NCI-H1092 (cell line): ENCODE measurements around the gene TRIM47.
A peak's percentile ranks its signal among the peaks of the same experiment; 100 is the strongest.

Experiments
- DNase-seq: peaks from one replicate; lab custom pipeline; 2025; lab: John Stamatoyannopoulos, UW

TRIM47 gene

DNA sequence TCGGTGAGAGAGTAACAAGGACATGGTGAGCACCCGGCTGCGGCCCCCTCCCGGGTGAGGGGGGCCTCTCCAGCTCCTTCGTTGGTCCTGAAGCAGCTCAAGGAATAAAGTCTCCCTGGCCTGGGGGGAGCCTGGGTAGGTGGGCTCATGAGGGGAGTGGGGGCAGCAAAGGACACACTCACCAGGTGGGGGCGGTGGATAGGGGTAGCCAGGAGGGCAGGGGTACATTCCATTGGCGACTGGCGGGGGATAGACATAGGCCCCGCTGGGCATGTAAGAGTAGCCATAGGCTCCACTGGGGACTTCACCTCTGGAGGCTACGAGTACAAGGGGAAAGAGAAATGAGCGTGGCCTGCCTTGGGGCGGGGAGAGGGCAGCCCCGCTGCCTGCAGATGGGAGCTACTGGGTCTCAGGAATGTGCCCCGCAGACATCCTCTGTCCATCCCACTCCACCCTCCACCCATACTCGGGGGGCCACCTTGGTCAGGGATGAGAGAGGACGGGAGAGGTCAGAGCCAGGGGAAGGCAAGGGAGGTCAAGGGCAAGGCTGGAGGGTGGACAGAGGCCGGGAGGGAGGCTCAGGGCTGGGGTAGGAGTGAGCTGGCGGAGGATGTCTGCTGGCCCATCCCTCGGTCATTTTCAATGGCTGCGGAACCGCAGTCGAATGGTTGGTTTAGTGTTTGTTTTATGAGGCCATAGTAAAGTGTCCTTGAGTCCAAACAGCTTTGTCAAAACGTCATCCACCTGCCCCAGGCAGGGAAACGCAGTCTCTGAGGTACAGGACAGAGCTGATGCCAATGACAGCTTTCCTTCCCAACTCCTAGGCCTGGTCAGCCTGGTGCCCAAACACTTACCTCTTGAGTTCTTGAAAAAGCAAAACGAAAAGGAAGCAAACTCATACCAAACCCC is 30.5 kb downstream of the TRIM47 start:
- DNase-seq, result no peak

DNA sequence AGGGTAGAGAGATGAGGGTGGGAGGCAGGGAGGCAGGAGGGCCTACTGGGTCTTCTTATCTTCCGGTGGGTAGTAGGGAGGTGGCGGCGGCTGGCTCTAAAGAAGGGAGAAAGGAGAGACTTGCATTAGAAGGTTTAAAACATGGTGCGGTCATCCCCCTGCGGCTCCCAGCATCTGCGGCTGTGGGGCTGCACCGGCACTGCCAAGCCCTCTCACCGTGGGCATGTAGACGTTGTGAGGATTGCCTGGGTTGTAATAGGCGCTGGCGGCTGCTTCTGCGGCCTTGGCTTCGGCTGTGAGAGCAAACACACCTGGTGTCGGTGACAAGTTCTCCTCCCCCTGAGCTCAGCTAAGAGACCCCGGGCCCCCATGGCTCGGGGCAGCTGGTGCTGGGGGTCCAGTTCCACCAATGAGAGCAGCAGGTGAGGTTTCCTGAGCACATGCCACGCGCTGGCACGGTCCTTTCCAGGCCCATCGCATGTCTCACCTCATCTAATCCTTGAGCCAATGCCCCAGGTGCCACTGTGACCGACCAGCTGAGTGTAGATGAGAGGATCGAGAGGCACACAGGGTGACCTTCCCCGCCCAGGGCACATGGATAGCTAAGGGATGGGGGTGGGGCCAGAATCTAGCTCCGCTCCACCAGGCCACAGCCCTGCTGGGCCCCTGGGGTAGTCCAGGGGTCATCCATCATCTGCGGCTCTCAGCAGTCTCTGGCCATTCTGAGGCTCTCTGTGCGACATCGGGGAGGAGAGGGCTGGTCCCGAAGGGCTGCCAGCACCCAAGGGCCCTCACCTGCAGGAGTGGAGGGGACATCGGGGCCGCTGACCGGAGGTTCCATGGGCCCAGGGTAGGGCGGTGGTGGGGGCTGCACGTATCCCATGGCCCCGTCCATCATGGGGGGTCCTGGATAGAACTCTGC is 31.4 kb downstream of the TRIM47 start:
- DNase-seq, result no peak

DNA sequence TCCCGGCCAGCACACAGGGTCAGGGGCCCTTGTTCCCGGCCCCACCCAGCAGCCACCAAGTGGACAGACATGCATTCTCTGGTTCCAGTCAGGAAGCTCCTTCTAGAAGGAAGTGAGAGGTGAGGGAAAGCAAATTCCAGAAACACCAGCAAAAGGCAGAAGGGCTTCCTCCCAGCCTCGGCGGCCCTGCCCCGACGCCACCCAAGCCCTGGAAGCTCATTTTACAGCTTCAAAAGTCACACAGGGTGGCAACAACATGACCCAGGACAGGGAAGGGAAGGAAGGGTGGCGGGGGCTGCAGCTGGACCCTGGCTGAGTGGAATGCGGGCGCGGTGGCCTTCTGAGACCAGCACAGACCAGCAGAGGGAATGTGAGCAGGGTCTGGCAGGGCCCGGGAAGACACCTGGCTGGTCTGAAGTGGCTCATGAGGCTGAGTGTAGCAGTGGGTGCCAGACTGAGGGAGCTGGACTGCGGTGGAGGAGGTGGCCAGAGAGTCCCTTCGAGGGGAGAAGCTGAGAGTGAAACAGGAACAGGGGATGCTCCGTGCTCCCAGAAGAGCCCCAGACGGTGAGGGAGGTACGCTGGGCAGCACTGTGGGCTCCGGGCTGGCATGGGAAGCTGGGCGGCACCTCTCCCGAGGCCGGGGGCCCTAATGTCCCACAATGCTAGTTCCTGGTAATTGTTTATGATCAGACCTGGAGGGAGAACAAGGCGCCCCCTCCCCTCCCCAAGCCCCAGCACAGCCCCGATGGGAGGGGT is 32.3 kb downstream of the TRIM47 start:
- DNase-seq, result no peak

DNA sequence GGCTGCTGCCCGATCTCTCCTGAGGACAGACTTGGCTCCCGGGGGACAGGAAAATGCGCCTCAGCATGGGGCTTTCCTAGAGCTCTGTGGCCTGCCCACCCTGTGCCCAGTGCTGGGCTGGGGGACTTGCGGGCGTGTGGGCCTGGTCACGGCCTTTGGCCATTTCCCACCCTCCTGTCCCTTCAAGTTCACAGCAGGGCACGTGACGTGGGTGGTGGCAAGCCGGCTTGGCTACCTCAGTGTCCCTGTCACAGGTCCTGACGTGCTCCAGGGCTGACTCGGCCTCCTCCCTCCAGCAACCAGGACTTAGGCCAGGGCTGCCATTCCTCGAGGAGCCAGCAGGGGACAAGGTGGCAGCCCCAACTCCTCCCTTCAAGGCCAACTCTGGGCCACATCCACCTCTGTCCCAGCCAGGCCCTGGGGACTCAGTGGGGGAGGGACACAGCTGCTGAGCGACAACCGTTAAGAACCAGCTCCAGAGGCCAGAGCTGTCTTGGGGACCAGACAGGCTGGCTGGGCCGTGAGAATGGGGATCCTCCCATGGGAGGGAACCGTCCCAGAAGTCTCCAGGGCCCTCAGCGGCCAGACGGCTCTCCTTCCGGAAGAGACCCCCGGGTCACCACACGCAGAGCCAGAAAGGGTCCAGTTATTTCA is 33.2 kb downstream of the TRIM47 start:
- DNase-seq, result peak; percentile 21

DNA sequence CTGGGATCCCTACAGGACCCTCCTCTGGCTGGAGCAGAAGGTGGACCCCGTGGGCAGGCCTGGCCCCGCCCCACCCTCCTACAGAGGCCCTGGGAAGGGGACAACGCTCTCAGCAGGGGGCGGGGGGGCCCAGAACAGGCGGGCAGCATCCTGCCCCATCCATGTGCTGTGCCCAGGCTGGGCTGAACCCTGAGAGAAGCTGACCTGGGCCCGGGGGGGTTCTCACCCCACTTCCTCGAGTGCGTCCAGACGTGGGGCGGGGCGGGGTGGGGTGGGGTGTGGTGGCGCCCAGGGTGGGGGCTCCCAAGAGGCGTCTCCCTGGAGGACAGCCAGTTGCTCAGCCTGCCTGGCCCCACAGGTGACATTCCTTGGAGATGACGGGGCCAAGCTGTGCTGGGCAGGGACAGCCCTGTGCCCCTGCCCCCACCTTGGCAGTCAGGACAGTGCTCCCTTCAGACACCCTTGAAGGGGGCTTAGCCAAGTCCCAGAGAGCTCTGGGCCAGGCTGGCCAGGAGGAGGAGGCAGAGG is 33.8 kb downstream of the TRIM47 start:
- no peak for DNase-seq

DNA sequence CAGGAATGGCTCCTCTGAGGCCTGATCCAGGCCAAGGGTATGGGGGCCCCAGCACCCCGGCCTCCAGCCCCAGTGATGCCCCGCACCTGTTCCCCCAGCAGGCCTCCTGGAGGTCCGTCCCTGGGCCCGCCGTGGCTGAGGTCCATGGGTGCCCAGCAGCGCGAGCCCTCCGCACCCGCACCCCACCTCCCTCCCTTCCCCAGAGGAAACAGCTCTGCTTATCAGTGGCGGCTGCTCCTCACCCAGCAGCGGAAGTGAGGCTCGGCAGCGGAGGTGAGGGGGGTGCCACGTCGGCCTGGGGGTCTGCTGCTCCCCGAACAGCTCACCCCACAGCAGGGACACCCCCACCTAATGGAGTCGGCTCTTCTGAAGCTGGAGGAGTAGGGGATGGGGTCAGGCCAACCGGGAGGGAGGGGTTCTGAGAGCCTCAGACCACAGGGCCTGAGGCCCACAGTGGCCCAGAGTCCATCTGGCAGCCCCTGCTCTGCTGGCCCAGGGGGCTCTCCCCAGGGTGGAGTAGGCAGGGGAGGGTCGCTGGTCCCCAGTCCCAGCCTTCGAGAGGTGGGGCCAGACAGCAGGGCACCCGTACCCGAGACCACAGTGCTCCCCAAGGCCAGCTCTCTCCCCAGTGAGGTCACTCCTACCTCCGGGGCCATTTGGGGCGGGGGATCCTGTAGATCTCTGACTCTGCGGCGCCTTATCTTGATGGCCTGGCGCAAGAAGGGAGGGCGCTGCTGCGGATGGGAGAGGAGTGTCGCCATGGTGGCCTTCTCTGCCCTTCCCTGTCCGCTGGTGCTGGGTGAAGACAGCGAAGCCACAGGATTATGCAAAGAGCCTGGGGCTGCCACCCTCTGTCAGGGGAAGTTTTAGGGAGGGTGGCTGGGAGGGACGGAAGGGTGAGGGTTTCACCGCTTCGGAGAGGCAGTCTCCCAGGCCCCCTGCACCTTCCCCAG is 34.5 kb downstream of the TRIM47 start, which contains the start of gene UNC13D:
TSS of gene UNC13D (minus strand) at position 828 of the 953 bp plus-strand sequence. CDS start at position 761, 67 bp downstream.
- no peak for DNase-seq

DNA sequence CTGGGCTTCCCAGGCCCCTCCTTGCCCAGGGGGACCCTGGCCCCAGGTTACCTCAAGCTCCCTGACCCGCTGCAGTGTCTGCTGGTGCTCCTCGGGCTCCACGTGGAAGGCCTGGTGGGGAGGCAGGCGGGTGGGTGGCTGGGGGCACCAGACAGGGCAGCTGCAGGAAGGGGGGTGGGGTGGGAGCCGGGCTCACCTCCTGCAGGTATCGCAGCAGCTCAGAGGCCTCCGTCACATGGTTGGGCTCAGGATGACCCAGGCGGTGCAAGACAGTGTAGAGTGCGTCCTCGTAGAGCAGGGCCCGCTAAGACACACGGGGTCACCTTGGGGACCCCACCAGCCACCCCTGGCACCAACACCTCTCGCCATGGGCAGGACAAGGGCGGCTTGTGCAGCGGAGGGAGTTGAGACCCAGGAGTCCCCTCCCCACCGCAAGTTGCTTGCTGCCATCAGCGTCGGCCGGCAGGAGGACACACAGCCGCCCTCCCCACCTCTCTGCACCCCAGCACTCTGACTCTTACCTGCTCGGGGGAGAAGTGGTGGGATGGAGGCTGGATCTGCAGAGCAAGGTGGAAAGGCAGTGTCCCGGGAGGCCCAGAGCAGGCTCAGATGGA is 35.3 kb downstream of the TRIM47 start:
- no peak for DNase-seq

DNA sequence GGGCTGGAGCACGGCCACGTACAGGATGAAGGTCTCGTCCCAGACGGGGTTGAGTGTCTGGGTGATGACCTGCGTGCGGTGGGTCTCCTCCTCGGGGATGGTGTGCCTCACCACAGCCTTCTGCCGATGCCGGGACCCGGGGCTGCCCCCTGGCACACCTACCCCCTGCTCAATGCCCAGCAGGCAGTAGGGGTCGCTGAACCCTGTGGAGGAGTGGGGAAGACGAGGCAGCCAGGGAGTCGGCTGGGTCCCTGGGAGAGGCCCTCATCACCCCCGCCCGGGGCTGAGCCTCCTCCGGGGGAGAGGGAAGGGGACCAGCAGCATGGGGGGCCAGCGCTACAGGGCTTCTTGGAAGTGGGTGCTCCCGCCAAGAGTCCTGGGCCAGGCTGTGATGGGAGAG is 36.0 kb downstream of the TRIM47 start:
- no peak for DNase-seq

DNA sequence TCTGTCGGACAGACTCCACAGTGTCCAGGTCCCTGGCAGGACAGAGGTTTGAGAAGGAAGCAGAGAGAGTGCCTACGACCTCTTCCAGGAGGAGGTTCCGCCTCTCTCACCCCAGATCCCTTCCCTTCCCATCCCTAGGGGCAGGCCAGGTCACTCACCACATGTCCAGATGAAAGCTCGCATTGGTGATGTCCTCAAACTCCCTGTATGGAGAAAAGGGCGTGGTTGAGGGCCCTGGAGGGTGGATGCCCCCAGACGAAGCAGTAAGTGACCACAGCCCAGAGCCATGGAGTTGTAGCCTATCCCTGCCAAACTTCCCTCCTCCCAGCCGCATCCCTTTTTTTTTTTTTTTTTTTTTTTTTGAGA is 37.6 kb downstream of the TRIM47 start:
- DNase-seq, result no peak

DNA sequence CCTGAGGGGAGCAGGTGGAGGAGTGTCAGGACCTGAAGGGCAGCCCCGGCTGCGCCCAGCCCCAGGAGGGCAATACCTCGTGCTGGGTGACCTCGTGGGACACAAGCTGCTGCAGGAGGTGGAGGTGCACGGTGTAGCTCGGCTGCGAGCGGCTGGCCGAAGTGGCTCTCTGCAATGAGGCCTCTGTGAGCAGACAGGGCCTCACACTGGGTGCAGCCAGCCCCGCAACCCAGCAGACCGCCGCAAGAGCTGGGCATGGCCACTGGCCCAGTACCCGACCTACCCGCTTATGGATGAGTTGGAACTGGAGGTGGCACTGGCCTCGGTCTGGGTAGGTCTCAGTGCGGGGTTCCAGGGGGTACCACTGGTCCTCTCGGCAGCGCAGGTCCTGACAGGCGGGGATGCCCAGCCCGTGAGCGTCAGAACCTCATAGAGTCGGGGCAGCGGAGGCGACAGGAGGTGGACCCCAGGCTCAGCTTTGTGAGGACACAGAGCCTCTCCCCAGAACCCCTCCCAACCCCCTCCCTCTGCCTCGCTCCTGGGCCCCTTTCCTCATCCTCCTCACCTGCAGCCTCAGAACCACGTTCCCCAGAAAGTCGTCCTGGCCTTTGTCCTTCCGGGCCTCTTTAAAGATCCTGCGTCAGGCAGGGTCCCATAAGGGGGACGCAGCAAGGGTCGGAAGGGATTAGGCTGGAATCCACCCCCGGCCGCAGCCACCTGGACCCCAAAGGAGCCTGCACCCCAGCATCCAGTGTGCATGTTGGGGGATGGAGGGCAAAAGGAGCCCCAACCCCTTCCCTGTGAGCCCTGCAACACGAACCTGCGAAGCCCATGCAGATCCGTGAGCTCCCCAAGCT is 38.2 kb downstream of the TRIM47 start:
- no peak for DNase-seq

DNA sequence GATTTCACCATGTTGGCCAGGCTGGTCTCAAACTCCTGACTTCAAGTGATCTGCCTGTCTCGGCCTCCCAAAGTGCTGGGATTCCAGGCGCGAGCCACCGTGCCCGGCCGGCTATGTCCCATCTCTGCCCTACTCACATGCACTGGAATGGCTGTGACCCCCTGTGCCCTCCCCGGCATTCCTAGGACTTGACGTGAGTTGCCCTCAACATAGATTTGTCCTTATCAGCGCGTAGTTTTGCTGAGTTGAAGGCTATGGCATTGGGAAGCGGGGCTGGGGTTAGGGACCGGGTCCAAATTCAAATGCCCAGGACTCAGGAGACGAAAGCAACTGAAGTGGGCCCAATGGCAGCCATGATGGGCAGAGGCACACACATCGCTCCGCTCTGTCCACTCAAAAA is 40.0 kb downstream of the TRIM47 start:
- DNase-seq, result no peak

DNA sequence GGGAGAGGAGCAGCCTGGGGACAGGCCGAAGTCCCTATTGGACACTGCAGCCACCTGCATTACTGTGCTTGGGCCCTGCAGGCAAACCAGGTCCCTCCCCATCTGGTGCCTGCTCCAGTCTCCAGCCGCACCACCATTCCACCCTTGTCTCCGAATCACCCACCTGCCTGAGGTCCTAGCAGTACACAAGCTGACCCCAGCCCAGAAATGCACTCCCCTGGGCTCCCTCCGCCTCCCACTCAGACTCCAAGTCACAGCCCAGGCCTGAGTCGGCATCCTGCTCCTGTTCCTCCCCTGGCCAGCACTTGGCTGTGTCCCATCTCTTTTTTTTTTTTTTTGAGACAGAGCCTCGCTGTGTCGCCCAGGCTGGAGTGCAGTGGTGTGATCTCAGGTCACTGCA is 40.5 kb downstream of the TRIM47 start:
- DNase-seq, result no peak

DNA sequence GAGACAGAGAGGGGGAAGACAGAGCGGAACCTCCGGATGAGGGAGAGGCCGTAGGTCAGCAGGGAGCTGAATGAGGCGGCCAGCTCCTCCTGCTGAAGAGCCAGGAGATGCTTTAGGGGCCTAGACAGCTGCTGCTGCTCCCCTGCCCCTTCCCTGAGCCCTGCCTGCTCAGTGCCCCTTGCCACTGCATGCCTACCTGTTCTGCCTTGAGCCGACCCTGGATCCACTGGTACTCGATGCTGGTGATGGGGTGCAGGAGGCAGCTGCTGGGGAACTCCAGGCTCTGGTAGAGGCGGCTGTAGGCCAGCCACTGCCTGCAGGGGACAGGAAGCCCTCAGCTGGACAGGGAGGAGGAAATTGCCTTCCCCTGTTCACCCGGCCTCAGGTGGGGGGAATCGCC is 41.8 kb downstream of the TRIM47 start:
- DNase-seq, result no peak

DNA sequence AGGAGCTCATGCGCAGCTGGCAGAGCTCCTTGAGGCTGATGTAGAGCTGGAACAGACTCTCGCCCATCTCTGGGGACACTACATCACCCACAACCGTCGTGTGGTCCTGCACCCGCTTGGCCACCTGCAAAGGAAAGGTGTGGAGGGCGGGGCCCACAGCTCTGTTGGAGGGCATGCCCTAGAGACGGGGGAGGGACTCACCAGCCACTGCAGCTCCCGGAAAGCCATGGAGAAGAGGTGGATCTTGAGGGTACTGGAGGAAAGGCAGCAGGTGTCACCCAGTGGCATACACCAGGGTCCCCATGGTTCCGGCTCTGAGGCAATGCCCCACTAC is 42.8 kb downstream of the TRIM47 start:
- DNase-seq, result no peak

DNA sequence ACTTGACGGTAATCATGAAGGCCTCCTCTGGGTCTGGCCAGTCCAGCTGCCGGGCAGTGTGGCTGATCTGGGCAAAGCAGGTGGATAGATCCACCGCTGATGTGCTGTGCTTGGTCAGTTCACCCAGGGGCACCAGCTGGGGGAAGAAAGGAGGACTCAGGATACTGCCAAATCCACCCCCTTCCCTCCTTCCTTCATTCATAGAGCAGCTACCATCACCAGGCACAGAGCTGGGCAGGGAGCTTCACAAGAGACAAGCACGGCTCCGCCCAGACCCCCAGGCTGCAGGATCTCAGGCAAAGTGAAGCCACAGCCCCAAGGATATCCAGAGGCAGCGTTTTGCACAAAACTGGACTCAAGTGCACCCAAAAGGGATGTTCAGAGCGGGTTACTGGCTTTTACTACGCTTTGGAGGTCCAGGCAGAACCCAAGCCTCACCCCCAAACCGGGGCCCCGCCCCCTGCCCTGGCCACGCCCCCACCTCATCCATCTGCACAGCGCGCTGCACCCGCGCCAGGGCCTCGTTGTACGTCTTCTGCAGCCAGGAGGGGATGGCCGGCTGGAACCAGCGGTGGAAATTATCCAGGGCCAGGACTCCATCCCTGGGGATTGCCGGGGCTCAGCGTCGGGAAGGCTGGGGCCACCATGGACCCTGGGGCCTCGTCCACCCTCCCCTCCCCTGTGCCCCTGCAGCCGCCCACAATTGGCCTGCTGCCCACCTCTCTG is 43.3 kb downstream of the TRIM47 start:
- DNase-seq, result peak; percentile 64

DNA sequence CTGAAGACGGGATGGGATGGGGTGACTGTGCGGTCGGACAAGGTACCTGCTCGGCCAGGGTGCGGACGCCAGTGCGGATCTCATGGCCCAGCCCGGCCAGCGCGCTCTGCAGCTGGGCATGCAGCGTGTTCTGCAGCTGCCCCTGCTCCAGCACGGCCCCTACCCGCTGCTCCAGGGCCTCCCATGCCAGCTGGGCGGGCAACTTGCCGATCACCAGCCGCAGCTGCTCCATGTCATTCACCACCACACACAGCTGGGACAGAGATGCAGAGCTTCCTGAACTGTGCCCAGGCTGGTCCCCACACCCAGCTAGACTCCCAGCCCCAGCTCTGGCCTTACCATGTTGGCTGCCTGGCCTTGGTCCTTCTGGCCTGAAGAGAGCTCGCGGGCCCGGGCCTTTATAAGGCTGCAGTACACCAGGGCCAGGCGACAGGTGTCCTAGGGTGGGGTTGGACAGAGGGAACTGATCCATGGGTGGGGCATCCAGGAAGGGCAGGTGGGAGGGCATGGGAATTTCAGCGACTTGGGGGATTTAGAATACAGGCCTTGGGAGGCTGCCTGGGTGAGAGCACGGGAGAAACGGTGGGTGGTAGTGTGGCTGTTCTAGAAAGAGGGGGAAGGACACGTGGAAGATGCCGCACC is 44.0 kb downstream of the TRIM47 start:
- DNase-seq, result no peak

DNA sequence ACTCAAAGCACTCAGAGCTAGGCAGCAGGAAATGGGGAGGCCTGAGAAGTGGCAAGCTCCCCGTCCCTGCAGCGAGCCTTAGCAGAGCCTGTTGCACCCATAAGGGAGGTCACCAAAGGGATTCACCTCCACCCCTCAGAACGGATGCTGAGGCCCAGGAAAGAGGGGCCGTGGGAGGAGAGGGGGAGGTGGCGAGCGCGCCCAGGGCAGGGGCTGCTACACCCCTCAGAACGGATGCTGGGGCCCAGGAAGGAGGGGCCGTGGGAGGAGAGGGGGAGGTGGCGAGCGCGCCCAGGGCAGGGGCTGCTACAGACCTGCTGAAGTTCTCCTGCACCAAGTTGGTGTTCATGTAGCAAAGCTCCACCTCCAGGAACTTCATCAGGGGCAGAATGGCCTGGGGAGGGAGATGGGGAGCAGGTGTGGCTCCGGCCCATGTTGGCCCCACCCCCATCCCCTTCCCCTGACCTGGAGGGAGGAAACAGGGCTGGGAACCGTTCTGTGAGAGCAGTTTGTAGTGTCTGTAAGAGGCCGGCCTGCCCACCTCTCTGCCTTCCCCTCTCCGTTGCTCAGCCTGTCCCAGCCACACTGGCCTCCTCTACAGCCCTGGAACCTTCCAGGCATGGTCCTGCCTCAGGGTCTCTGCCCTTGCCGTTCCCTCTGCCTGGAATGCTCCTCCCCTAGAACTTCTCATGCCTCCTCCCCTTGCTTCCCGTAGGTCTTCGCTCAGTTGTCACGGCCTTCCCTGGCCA is 45.6 kb downstream of the TRIM47 start:
- DNase-seq, result no peak
